Activated T-cell treated with anti-CD3 and anti-CD28 coated beads, Interleukin-2, amount 50 U/mL, for 4 hours (primary cell): ENCODE results near the gene FAM151B. TPM values are rescaled to one million over a fixed set of nuclear protein-coding genes. Genes with fewer than 3 reads are reported as not detected.
"Not testable (repeated sequence)": the region's sequence is repeated elsewhere in the genome, so short reads cannot be mapped to it uniquely, and the experiment has no call there.

Source experiments
- ATAC-seq, 2 donors: fragments of 200-7000 bp; cut with Tn5 transposase; one replicate each; pipeline ENCODE4 v1.10.0; 2021
- DNase-seq: peaks from one replicate; pipeline ENCODE4 v3.0.0-alpha.2; 2020
- H3K27me3 Mint-ChIP-seq: one replicate; pipeline ENCODE4 v1.8.0; 2021; ENCODE audit warnings: low read depth, mixed read lengths
- H3K36me3 Mint-ChIP-seq: one replicate; pipeline ENCODE4 v1.8.0; 2022; ENCODE audit warnings: mixed read lengths; ENCODE audit not compliant: insufficient read depth
- H3K4me1 Mint-ChIP-seq: one replicate; pipeline ENCODE4 v1.8.0; 2021; ENCODE audit warnings: low read depth, mixed read lengths
- H3K4me3 Mint-ChIP-seq: one replicate; pipeline ENCODE4 v1.8.0; 2021; ENCODE audit warnings: mild to moderate bottlenecking, moderate library complexity, mixed read lengths
- H3K9me3 Mint-ChIP-seq: one replicate; pipeline ENCODE4 v1.8.0; 2021; ENCODE audit warnings: mixed read lengths
- total RNA-seq, 3 donors: library from RNA; stranded (reverse); gene quantifications; one replicate each; pipeline ENCODE4 v1.2.1, GENCODE V29; 2021

FAM151B gene
- total RNA-seq, 3 donors from 2014 or later, result 0.40 to 0.54 (median 0.45) TPM

DNA sequence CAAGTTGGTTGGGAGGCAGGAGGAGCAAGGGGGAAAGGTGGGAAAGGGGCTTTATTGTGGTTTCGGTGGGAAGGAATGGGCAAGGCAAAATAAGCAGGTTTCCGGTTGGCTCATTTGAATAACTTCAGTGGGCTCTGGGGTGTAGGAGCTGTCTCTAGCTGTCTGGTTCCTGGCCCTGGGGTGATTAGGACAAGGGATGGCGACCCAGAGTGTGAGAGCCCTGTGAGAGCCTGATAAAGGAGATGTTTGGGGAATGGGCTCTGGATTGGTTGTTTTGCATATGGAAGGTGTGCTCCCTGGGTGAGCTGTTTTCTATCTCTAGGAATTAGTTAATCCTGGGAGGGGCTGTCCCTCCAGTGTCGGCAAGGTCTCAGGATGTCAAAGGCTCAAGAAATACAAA, 66.7 kb downstream of the FAM151B start:
- ATAC-seq (no peak), DNase-seq (no peak)
- H3K27me3 Mint-ChIP-seq, result peaks cover 24% of the 10 kb centered on the region
- no peak overlapping the region for H3K4me3 Mint-ChIP-seq
- H3K4me1 Mint-ChIP-seq, result no peaks in the 10 kb centered on the region
- H3K9me3 Mint-ChIP-seq, result no peaks in the 10 kb centered on the region
- H3K36me3 Mint-ChIP-seq, result no peaks in the 10 kb centered on the region

DNA sequence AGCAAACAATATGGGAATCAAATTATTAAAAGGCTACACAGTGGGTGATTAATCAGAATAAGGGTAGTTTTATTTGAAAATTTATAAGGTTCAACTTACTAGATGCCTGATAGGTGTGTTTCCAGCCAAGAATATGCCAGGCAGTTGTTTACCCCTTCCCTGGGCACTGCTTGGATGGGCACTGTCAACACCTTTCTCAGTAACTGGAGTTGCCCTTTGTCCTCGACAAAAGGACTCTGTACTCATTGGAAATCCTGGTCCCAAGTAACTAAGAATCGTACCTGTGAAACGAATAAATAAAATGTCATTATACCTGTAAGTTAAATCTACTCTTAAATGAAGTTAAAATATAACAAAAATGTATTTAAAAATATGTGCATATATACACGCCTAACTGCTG, 67.2 kb downstream of the FAM151B start:
- H3K4me1 Mint-ChIP-seq, result no peaks in the 10 kb centered on the region
- DNase-seq (no peak), ATAC-seq (no peak)
- H3K9me3 Mint-ChIP-seq, result no peaks in the 10 kb centered on the region
- no peaks in the 10 kb centered on the region for H3K36me3 Mint-ChIP-seq
- H3K27me3 Mint-ChIP-seq, result peaks cover 24% of the 10 kb centered on the region
- no peak overlapping the region for H3K4me3 Mint-ChIP-seq

DNA sequence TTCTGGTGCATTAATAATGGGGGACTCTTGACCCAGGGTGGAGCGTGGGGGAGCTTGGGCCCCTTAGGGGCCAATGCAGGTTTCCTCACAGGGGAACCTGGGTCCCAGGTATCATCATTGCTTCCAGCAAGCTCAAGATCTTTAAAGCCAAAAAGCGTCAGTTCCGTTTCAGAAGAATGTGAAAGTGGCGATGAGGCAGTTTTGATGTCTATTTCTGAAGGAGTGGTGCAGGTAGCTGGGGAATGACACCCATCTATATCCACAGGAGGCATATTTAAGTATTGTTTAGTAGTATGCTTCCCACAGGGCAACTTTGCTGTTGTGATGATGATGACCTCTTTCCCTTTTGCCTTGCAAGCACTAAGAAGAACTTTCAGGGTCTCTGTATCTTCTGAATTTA, 71.3 kb downstream of the FAM151B start:
- H3K36me3 Mint-ChIP-seq, result no peaks in the 10 kb centered on the region
- no peak overlapping the region for H3K4me3 Mint-ChIP-seq
- ATAC-seq (no peak), DNase-seq (no peak)
- H3K27me3 Mint-ChIP-seq, result peaks cover 19% of the 10 kb centered on the region
- H3K4me1 Mint-ChIP-seq, result no peaks in the 10 kb centered on the region
- no peaks in the 10 kb centered on the region for H3K9me3 Mint-ChIP-seq

DNA sequence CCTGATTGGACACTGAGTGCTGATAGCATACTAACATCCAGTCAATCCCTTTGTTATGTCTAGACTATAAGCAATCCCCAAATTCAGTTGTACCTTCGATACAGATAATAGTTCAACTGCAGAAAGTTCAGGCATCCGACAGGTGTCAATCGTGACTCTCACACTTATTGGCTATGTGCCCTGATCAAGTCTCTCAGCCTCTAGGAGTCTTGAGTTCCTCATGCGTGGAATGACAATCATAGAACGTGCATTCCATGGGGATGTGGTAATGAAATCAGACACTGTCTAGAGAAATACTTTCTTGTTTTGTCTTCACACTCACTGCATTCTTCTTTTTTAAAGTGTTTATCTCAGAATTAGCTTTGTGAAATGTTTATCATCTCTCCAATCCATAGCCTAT, 77.4 kb downstream of the FAM151B start:
- no peak for DNase-seq
- no peak for ATAC-seq
- peaks cover 25% of the 10 kb centered on the region for H3K27me3 Mint-ChIP-seq
- H3K4me3 Mint-ChIP-seq, result no peak overlapping the region
- peaks cover 1% of the 10 kb centered on the region for H3K4me1 Mint-ChIP-seq
- H3K36me3 Mint-ChIP-seq, result no peaks in the 10 kb centered on the region
- H3K9me3 Mint-ChIP-seq, result no peaks in the 10 kb centered on the region

DNA sequence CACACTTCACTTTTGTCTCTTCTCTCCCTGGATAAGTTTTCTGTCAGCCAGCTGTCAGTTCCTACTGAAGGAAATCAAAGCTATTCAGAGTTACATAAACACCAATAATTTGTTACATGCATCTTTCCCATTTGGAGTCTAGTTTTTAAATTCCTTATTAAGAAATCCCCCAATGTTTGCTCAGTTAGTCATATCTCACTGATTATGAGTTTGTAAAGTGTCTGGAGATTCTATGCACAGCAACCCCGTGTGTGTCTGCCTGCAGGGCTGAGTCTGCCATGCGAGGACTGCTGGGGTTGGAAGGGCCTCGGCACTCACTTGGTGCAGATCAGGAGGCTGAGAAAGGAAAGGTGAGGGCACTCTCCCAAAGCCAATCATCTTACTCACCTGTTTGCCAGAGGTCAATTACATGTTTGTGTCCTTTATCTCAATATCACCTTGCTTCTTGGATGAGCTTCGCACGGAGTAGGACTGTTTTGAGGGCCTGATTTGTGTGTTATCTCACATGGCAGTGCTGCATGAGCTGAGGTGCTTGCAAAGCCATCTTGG, 78.9 kb downstream of the FAM151B start:
- Mint-ChIP-seq H3K9me3 (no peaks in the 10 kb centered on the region), H3K4me1 (peaks cover 4% of the 10 kb centered on the region), H3K4me3 (no peak overlapping the region), H3K36me3 (no peaks in the 10 kb centered on the region), H3K27me3 (peaks cover 39% of the 10 kb centered on the region)
- ATAC-seq (no peak), DNase-seq (no peak)

DNA sequence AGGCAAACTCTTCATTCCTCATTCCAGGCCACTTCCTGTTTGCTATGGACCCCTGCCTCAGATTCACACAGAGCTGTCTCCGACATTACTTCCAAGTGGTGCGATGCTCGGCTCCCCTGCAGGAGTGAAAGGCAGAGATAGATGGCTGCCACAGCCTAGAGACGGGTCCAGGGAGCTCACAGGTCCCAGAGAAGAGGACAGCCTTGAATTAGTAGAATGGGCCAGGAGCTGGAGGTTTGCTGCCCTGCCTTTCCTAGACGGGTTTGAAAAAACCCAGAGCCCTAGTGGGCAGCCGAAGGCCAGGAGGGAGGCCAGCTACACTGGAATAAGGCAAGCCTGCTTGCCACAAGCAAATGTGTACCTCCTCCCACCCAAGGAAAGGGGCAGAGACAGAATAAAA, 80.4 kb downstream of the FAM151B start:
- no peaks in the 10 kb centered on the region for H3K36me3 Mint-ChIP-seq
- ATAC-seq, result no peak
- H3K4me1 Mint-ChIP-seq, result peaks cover 4% of the 10 kb centered on the region
- H3K4me3 Mint-ChIP-seq, result no peak overlapping the region
- no peaks in the 10 kb centered on the region for H3K9me3 Mint-ChIP-seq
- H3K27me3 Mint-ChIP-seq, result peaks cover 52% of the 10 kb centered on the region
- no peak for DNase-seq

DNA sequence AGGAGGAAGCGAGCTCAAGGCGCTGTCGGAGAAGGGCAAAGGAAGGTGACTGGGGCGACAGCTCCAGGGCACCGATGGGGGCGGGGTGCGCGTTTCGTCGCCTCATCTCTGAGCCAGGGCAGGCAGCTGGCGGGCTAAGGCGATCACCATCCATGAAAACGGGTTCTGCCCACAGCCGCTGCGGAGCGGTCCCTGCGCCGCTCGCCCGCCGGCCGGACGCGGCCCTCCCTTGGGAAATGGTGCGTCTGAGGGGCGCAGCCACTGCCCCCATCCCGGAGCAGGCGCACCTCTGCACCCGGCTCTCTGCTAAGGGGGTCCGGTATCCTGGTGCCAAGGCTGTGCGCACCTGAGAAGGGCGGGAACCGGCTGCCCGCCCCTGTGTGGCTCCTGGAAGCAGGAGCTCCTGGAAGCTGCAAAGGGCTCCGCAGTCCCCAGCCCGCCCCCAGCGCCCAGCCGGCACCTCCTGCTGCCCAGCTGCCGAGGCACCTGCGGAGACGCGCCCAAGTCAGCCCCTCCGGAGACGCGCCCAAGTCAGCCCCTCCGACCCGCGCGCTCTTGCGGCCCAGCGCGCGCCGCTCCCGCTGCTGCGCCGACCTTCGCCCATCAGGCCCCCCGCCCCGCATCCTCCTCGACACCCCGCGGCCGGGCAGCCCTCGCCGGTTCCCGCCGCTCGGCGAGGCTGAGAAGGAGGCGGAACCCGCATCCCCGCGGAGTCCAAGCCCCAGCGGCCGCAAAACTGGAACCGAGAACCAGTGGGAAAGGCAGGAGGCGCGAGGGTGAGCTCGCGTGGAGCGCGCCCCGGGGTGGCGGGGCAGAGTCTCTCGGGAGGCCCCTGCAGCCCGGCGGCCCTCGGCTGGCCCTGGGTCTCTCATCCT, 81.4 kb downstream of the FAM151B start:
- Mint-ChIP-seq H3K4me3 (no peak overlapping the region), H3K4me1 (peaks cover 4% of the 10 kb centered on the region), H3K9me3 (no peaks in the 10 kb centered on the region), H3K27me3 (peaks cover 53% of the 10 kb centered on the region), H3K36me3 (no peaks in the 10 kb centered on the region)
- DNase-seq (no peak), ATAC-seq (peak in 1 of 2 donors; percentile 15)

DNA sequence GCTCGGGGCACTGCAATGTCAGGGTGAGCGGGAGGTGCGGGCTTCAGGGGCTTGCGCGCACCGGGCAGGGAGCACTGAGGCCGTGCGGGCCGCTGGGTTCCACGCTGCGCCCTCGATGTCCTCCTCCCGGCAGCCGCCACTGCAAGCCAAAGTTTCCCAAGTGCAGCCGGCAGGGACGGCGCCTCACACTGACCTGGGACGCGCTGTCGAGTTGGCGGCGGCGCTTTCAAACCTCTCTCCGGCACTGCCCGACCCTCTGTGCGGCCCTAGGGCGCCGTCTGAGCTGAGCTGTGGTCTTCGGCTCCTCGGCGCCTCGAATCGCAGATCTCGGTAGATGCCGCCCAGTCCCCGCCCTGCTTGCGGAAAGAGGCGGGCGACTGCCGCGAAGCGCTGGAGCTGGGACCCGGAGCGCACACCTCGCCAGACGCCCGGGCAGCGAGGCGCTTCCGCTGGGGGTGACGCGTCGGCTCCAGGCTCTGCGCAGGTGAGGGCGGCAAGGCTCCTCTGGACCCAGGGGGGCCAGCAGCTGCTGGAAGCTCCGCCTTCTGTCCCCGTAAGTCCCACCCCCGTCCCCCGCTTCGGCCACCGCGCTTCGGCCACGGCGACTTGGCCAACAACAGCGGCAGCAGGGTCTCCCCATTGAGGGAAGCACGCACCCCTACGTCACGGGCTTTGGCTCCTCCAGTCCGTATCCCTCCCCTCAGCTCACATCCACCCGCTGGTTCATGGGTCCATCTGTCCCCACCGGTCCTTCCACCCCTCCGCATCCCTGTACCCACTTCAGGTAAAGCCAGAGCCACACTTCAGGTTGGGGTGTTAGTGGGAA, 82.3 kb downstream of the FAM151B start, which contains the start of gene ANKRD34B:
ANKRD34B (minus strand) TSS at position 320 of the 826 bp plus-strand sequence. CDS start 10,261 bp downstream, outside the sequence.
- DNase-seq, result no peak
- H3K4me3 Mint-ChIP-seq, result peak within 1 kb of the TSS; percentile 63

DNA sequence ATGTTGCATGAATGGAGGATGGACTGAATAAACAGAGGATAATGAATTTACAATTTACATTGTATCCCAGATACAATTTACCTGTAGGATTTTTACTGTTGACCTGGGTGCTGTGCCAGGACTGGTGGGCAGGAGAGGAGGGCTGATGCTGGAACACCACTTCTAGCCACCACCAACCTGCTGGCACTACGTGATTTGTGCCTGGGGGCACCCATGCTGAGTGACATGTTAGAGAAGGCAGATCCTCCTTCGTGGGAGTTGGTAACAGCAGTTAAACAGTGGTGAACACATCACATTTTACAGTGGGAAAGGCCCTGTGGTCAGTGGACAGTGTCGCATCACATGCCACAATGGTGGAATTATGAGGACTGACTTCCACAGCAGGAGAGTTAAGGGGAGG, 85.2 kb downstream of the FAM151B start:
- Mint-ChIP-seq H3K4me3 (no peak overlapping the region), H3K4me1 (peaks cover 4% of the 10 kb centered on the region), H3K36me3 (no peaks in the 10 kb centered on the region), H3K9me3 (no peaks in the 10 kb centered on the region), H3K27me3 (peaks cover 52% of the 10 kb centered on the region)
- no peak for DNase-seq
- ATAC-seq, result no peak

More for the DNA sequence above, 82.3 kb downstream of the FAM151B start, which contains the start of gene ANKRD34B:
- Mint-ChIP-seq H3K9me3 (no peaks in the 10 kb centered on the region), H3K36me3 (no peaks in the 10 kb centered on the region), H3K27me3 (peaks cover 52% of the 10 kb centered on the region), H3K4me1 (peaks cover 4% of the 10 kb centered on the region)
- peak; percentile 67 to 69 for ATAC-seq

DNA sequence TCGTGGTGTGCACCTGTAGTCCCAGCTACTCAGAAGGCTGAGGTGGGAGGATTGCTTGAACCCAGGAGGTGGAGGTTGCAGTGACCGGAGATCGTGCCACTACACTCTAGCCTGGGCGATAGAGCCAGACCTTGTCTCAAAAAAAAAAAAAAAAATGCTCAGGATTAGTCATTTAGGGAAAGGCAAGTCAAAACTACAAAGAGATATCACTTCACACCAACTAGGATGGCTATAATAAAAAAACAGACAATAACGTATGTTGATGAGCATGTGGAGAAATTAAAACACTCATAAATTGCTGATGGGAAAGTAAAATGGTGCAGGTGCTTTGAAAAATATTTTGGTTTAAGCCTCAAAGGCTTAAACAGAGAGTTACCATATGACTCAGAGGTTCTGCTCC, 88.5 kb downstream of the FAM151B start:
- no peaks in the 10 kb centered on the region for H3K4me1 Mint-ChIP-seq
- no peaks in the 10 kb centered on the region for H3K36me3 Mint-ChIP-seq
- DNase-seq (no peak), ATAC-seq (no peak)
- peaks cover 3% of the 10 kb centered on the region for H3K9me3 Mint-ChIP-seq
- H3K27me3 Mint-ChIP-seq, result peaks cover 37% of the 10 kb centered on the region
- H3K4me3 Mint-ChIP-seq, result no peak overlapping the region

DNA sequence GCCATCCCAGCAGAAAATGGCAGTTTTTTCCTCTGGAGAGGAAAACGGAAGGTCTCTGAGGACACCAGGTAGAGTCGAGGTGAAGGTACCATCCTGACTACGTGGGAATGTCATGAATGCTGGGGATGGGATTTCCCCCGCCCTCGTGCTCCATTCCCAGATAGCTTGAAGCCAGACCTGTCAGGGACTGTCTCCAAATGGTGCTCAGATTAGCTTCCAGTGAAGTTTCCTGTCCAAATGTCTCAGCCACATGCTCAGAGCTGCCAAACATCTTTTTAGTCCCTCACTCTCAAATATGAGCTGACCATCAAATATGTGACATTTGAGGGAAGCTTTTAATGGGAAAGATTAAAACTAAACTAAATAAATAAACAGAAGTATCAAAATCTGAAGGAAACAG, 89.8 kb downstream of the FAM151B start:
- H3K9me3 Mint-ChIP-seq, result peaks cover 3% of the 10 kb centered on the region
- H3K4me3 Mint-ChIP-seq, result no peak overlapping the region
- no peak for DNase-seq
- no peak for ATAC-seq
- no peaks in the 10 kb centered on the region for H3K36me3 Mint-ChIP-seq
- no peaks in the 10 kb centered on the region for H3K4me1 Mint-ChIP-seq
- peaks cover 25% of the 10 kb centered on the region for H3K27me3 Mint-ChIP-seq

DNA sequence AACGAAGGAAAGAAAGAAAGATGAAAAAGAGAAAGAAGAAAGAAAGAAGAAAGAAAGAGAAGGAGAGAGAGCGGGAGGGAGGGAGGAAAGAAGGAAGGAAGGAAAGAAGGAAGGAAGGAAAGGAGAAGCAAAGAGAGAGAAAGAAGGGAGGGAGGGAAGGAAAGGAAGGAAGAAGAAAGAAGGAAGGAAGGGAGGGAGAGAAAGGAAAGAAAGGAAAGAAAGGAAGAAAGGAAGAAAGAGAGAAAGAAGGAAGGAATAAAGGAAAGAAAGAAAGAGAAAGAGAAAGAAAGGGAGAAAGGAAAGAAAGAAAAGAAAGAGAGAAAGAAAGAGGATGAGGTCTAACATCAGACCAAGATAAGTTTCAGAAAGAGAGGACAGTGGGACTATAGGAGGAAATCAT, 91.2 kb downstream of the FAM151B start:
- Mint-ChIP-seq H3K36me3 (no peaks in the 10 kb centered on the region), H3K27me3 (peaks cover 19% of the 10 kb centered on the region), H3K4me1 (no peaks in the 10 kb centered on the region), H3K4me3 (no peak overlapping the region), H3K9me3 (peaks cover 3% of the 10 kb centered on the region)
- DNase-seq (no peak), ATAC-seq (no peak)

DNA sequence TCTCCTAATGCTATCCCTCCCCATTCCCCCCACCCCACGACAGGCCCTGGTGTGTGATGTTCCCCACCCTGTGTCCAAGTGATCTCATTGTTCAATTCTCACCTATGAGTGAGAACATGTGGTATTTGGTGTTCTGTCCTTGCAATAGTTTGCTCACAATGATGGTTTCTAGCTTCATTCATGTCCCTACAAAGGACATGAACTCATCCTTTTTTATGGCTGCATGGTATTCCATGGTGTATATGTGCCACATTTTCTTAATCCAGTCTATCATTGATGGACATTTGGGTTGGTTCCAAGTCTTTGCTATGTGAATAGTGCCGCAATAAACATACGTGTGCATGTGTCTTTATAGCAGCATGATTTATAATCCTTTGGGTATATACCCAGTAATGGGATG, 92.4 kb downstream of the FAM151B start:
- H3K36me3 Mint-ChIP-seq, H3K4me3 Mint-ChIP-seq, ATAC-seq, H3K9me3 Mint-ChIP-seq, DNase-seq, H3K4me1 Mint-ChIP-seq: not testable (repeated sequence)
- peaks cover 19% of the 10 kb centered on the region for H3K27me3 Mint-ChIP-seq

DNA sequence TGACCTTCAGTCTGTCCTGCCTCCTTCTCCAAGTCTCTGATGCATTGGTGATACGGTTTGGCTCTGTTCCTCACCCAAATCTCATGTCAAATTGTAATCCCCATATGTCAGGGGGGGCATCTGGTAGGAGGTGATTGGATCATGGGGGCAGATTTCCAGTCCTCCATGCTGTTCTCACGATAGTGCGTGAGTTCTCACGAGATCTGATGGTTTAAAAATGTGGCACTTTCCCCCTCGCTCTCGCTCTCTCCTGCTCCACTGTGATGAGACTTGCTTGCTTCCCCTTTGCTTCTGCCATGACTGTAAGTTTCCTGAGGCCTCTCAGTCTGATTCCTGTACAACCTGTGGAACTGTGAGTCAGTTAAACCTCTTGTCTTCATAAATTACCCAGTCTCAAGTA, 96.9 kb downstream of the FAM151B start:
- Mint-ChIP-seq H3K4me1 (no peaks in the 10 kb centered on the region), H3K4me3 (no peak overlapping the region), H3K36me3 (no peaks in the 10 kb centered on the region), H3K27me3 (no peaks in the 10 kb centered on the region), H3K9me3 (peaks cover 1% of the 10 kb centered on the region)
- DNase-seq (no peak), ATAC-seq (no peak)
